Eye (tissue), 1 donor: ENCODE measurements around the gene FASN.
A peak's percentile ranks its signal among the peaks of the same experiment; 100 is the strongest.
"Not testable (repeated sequence)": the region's sequence is repeated elsewhere in the genome, so short reads cannot be mapped to it uniquely, and the experiment has no call there.

Source experiments
- DNase-seq: peaks from one replicate; pipeline ENCODE4 v3.0.0-alpha.2; 2015

Gene FASN

DNA sequence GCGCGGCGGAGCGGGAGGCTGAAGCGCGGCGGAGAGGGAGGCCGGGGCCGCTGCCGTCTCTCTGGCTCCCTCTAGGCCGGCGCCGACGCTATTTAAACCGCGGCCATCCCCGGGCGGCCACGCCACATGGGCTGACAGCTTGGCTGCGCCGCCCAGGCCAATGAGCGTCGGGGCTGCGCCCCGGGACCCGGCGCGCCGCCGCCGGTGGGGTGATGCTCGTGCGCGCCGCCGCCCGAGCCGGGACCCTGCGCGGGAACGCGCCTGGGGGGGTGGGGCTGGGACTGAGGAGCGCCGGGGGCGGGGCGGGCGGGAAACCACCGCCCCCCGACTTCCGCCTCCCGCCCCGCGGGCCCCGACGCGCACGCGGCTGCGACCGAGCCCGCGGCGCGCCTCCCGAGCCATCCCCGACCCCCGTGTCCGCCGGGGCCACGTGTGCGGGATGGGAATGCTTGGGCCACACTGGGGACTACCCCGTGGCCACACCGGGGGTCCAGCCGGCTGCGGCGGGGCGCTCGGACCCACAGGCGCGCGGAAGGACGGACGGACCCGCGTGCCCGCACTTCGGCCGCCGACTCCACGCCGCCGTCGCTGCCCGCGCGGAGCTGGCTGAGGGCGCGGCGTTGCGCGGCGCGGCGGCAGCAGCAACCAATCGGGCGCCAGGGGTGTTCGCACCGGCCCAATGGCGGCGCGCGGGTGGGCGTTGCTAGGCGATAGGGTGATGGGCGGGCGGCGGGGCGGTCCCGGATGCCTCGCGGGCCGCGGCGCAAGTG is at the start of gene FASN:
Gene FASN, minus strand, starts transcription at position 68 of the 770 bp plus-strand sequence. CDS start 1,791 bp downstream, outside the sequence.
- peak; percentile 97 for DNase-seq

- DNase-seq: no peak
These were observed 48.9 kb upstream of the FASN start for GRCh38 chr17:82146663-82147654.

- no peak for DNase-seq
These were observed 47.6 kb upstream of the FASN start for GRCh38 chr17:82145550-82146155.

DNA sequence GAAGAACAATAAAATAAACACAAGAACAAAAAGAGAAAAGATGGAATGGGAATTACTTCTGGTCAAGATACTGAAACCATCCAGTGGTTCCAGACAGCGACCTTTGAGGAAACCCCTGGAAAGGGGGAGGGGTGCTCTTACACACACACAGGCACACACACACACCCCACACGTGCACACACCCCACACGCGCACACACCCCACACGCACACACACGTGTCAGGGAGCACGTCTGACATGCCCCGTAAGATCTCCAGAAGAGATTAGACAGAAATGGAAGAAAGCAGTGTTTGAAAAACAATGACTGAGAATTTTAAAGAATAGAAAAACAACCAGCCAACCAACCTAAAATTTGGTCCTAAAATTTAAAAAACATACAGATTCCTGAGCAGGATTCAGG is 45.3 kb upstream of the FASN start:
- no peak for DNase-seq

DNA sequence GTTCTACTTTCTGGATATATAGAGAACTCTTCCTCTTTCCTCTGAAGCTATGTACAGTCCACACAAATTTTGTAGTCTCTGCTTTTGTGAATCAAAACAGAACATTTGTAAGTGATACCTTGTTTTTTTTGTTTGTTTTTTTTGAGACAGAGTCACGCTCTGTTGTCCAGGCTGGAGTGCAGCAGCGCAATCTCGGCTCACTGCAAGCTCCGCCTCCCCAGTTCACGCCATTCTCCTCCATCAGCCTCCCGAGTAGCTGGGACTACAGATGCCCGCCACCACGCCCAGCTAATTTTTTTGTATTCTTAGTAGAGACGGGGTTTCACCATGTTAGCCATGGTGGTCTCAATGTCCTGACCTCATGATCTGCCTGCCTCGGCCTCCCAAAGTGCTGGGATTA is 41.9 kb upstream of the FASN start:
- DNase-seq: not testable (repeated sequence)

- no peak for DNase-seq
These were observed 40.5 kb upstream of the FASN start for GRCh38 chr17:82138511-82138992.

- DNase-seq: no peak
These were observed 36.1 kb upstream of the FASN start for GRCh38 chr17:82134101-82134500.

DNA sequence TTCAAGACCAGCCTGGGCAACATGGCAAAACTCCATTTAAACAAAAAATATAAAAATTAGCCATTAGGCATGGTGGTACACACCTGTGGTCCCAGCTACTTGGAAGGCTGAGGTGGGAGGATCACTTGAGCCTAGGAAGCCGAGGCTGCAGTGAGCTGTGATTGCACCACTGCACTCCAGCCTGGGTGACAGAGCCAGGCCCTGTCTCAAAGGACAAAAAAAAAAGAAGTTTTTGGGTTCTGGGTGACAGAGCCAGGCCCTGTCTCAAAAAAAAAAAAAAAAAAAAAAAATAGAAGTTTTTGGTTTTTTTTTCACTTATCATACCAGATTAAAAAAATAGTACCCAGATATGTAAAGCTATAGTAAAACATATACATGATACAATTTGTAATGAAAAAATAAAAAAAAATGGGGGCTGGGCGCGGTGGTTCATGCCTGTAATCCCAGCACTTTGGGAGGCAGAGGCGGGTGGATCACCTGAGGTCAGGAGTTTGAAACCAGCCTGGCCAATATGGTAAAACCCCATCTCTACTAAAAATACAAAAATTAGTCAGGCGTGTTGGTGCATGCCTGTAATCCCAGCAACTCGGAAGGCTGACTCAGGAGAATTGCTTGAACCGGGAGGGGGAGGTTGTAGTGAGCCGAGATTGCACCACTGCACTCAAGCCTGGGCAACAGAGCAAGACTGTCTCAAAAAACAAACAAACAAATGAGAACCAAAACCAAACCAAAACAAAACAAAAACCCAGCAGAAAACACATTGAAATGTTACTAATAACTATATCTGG is 35.3 kb upstream of the FASN start:
- DNase-seq: peak; percentile 10

GRCh38 chr17:82129095-82129494 is 31.1 kb upstream of the FASN start:
- DNase-seq: no peak

DNA sequence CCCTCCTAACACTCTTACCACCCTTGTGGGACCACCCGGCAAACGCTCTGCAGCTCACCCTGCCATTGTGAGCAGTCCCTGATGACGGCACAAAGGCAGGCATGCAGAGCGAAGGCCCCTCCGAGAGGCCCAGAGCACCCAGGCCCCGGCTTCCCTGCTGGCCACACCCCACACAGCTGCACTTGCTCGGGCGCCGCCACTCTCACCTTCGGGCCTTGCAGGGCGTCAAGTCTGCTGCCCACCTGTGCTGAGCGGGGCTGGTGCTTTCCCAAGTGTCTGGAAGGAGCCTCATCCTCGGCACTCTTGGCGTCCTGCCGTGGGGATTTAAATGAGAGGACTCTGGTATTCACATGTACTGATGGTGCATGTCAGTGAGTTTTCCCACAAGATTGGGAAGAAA is 30.3 kb upstream of the FASN start:
- DNase-seq: no peak

DNA sequence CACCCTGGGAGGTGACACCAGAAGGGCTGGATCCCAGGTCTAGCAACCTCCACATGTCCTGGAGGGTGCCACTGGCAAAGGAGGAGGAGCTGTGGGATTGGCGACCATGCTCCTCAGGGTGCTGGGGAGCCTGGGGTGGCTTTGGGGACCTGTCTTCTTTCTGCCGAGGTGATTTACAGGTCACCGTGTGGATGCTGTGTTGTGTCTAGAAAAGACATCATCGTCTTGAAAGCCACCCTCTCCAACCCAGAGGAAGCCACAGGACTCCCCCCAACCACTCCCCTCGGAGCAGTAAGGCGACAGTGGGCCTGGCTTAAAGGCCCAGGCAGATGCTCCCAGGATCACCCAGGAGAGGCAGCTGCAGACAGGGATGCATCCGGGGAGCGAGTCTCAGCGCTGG is 29.7 kb upstream of the FASN start:
- no peak for DNase-seq

DNA sequence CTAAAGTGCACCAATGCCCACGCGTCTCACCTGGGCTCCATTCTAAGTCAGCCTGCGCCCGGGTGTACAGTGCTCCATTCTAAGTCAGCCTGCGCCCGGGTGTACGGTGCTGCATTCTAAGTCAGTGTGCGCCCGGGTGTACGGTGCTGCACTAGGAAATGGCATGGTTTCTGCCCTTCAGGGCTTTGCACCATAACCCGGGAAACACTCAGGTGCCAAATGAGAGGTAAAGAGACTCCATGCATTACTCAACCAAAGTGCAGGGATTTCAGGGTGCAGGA is 29.2 kb upstream of the FASN start:
- DNase-seq: no peak

- DNase-seq: no peak
These were observed 28.7 kb upstream of the FASN start for GRCh38 chr17:82126556-82127314.

- no peak for DNase-seq
These were observed 26.1 kb upstream of the FASN start for GRCh38 chr17:82124101-82124500.

GRCh38 chr17:82121660-82122629 is 23.9 kb upstream of the FASN start:
- no peak for DNase-seq

DNA sequence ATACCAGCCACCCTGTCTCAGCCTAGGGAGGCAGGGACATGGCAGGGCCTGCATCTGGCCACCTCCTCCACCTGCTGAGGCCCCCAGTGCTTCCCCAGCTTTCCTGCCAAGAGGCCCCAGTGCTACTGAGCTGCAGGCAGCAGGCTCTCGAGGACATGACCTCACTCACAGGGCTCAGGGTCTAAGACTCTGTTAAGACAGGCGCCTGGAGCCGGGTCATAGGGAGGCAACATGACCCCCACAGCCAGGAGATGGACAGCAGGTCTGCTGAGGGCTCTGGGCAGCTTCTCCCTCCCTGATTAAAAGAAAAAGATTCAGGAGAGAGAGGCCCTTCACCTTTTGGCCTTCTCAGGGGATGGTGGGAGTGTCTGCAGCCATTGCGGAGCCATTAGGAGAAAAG is 23.2 kb upstream of the FASN start:
- DNase-seq: no peak

DNA sequence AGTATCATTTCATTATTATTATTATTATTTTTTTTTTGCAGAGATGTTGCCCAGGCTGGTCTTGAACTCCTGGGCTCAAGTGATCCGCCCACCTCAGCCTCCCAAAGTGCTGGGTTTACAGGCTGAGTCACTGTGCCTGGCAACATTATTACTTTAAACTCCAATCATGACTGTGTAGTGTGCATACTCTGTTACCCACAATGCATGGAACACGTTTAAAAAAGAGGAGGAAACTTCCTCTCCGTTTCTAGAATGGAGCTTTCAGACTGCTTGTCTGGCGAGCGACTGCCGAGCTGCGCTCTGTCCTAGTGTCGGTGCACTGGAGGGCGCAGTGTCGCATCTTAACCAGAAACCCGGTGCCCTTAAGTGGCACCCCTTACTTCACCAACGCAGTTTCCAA is 22.1 kb upstream of the FASN start:
- no peak for DNase-seq

DNA sequence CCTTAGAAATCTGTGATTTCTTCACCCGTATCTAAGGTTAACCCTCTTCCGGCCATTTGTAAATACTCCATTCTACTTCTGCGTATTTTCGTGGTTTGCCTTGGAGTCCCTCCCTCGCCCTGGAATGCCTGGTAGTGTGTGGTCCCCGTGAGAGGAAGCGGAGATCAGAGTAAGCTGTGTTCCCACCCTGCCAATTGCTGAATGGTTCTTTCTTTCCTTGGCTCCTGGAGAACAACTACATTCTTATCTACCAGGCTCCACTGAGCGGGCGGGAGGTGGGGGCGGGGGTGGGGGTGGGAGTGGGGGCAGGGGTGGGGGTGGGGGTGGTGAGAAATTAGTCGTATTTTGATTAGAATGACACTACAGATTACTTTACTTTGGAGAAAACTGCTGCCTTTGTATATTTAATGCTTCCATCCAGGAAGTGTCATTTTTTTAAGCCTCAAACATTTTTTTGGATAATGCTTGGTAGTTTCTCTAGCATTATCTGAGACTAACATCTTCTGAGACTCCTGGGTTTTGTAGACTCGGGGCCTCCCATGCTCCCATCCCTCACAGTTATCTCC is 20.9 kb upstream of the FASN start:
- peak; percentile 48 for DNase-seq

DNA sequence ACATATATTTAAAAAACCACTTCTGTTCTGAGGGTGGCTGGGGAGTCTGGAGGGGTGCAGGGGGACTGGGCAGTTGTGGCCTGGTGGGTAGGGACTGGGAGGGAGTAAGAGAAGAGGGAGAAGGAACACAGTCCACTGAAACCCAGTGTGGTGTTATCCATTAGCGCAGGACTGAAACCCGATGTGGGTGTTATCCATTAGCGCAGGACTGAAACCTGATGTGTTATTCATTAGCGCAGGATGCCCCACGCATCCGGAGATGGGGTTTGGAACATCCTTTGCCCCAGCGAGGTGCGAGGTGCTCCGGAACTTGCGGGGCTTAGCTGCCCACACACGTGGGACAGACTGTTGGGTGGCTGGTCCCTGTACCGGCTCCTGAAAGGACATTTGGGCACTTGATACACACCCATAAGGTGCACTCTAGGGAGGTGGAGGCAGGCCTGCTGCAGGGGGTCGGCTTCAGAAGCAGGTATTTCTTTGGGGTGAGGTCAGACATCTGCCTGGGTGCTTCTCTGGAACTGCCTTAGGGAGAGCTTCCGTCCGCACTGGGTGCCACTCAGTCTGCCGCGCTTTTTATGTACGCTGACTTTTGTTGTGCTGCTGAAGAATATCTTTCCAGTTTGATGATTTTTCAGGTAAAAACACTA is 20.3 kb upstream of the FASN start:
- DNase-seq: no peak
